Thyroid gland (tissue), 4 donors: ENCODE results near the gene INPP5A.

Source experiments
- POLR2A ChIP-seq, 2 donors: fragments of 450-650 bp; IDR thresholded peaks; one replicate each; pipeline ENCODE4 v1.6.1; 2017; ENCODE audit warnings: antibody characterized with exemption in 2 of 2, mild to moderate bottlenecking in 2 of 2, moderate library complexity in 1 of 2
- TF ChIP-seq, protein P1 (sequence below), 6 experiments: fragments of 200-600 bp in 3 of 6; fragments of 450-650 bp in 3 of 6; sonication (generic) in 3 of 6; IDR thresholded peaks; one replicate each; pipeline ENCODE4 v1.5.1; 2016 to 2019; ENCODE audit warnings: antibody characterized with exemption in 6 of 6, mild to moderate bottlenecking in 2 of 6, inconsistent platforms in 1 of 6, moderate library complexity in 1 of 6

DNA sequence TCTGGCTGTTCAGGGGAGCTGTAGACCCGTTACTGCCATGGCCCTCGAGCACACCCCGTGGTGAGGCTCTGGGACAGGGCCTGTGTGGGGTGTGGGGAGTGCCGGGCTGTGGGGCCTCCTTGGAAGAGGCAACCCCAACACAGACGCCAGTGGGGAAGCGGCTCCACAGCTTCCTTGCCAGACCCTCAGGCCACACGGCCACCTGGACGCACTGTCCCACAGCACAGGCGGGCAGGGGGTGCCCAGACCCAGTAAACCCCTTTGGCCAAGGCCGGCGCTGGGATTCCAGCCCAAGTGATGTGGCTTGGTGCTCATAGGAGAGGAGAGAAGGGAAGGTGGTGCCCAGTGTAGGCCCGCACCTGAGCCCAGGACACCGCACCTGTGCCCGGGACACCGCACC lies 261.3 kb downstream of the INPP5A start:
- TF ChIP-seq, protein P1, sequence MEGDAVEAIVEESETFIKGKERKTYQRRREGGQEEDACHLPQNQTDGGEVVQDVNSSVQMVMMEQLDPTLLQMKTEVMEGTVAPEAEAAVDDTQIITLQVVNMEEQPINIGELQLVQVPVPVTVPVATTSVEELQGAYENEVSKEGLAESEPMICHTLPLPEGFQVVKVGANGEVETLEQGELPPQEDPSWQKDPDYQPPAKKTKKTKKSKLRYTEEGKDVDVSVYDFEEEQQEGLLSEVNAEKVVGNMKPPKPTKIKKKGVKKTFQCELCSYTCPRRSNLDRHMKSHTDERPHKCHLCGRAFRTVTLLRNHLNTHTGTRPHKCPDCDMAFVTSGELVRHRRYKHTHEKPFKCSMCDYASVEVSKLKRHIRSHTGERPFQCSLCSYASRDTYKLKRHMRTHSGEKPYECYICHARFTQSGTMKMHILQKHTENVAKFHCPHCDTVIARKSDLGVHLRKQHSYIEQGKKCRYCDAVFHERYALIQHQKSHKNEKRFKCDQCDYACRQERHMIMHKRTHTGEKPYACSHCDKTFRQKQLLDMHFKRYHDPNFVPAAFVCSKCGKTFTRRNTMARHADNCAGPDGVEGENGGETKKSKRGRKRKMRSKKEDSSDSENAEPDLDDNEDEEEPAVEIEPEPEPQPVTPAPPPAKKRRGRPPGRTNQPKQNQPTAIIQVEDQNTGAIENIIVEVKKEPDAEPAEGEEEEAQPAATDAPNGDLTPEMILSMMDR (IDR thresholded peaks at IDR 0.05), result no peak
- TF ChIP-seq POLR2A (IDR thresholded peaks at IDR 0.05), result no peak
